ENCODE measurements around the gene PLEKHH2.
"Not testable (repeated sequence)": the region's sequence is repeated elsewhere in the genome, so short reads cannot be mapped to it uniquely, and the experiment has no call there.

Gene PLEKHH2

DNA sequence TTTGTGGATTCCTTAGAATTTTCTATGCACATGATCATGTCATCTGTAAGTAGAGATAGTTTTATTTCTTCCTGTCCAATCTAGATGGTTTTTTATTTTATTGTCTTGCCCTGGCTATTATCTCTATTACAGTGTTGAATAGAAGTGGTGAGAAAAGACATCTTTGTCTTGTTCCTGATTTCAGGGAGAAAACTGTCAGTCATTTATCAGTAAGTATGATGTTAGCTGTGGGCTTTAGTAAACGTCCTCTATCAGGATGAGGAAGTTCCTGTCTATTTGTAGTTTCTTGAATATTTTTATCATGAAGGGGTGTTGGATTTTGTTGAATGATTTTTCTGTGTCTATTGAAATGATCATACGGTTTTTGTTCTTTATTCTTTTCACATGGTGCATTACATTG is 5.3 kb downstream of the PLEKHH2 start:
- DNase-seq, result peak; percentile 72

DNA sequence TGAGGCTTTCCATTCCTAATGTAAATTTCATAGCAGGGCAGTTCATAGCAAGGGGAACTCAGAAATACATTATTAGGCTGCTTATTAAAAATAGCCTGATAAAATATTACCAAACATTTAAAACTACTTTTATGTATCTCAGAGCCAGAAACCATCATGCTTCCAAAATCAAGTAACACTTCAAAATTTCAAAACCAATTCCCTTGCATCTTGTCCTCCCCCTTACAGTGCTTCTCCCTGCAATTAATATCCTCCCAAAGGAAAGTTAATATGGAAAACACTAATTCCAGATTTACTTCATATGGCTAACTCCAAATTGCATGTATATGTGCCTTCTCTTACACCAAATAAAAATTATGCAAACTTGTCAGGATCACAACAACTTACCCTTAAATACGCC is 6.6 kb downstream of the PLEKHH2 start:
- no peak for DNase-seq

DNA sequence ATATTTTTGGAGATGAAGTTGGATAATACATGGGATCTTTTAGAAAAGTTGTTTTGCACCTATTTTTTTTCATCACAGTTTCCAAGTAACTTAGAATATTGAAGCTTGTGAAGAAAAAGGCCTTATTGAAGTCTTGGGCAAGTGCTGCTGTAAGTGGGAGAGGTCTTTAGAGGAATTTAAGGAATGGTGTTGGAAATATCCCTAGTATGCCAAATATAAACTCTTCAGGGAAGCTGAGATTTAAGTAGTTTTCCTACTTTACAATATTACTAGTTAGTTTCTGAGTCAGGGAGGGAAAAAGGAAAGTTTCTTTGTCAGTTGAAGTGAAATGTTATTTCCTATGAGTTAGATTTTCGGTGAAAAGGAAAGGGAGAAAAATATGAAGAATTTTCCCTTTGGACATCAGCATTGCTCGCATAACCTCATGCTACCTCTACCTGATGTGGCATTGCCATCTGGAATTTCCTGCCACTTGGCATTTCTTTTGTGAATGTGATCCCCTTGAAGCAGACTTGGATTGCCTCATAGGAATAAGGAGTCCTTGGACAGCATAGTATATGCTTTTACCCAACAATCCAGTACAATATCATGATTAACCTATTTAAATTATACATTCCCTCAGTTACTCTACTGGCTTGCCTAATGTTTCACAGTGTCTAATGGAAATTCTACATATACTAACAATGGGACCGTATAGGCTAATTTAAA is 12.1 kb downstream of the PLEKHH2 start:
- no peak for DNase-seq

DNA sequence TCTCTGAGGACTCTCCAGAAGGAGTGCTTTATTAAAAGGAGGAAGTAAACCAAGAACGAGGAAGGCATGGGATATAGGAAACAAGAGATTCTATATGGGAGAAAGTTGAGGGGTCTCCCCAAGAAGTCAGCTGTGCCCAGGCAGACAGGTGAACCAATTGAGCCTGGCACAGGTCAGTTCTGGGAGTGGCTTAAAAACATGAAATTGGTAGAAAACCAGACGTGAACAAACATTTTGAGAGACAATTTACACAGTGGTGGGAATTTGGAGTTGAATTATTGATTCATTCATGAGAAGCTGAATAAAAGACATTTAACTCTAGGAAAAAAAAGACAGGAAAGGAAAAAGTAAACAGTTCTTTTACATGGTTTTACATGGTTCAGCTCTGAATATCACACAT is 16.4 kb downstream of the PLEKHH2 start:
- DNase-seq, result peak; percentile 29

DNA sequence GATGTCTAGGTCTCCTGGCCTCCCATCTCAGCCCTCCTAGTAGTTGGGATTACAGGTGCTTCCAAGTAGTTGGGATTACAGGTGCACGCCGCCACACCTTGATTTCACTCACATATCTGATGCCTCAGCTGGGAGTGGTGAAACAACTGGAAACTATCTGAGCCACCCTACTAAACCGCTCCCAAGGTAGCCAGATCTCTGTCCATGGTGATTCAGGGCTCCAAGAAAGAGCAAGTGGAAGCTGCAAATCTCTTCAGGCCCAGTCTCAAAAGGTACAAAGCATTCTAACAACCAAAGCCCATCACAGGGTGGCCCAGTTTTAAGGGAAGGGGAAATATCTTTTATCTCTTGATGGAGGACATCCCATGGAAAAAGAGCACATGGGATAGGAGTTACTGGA is 20.2 kb downstream of the PLEKHH2 start:
- no peak for DNase-seq

DNA sequence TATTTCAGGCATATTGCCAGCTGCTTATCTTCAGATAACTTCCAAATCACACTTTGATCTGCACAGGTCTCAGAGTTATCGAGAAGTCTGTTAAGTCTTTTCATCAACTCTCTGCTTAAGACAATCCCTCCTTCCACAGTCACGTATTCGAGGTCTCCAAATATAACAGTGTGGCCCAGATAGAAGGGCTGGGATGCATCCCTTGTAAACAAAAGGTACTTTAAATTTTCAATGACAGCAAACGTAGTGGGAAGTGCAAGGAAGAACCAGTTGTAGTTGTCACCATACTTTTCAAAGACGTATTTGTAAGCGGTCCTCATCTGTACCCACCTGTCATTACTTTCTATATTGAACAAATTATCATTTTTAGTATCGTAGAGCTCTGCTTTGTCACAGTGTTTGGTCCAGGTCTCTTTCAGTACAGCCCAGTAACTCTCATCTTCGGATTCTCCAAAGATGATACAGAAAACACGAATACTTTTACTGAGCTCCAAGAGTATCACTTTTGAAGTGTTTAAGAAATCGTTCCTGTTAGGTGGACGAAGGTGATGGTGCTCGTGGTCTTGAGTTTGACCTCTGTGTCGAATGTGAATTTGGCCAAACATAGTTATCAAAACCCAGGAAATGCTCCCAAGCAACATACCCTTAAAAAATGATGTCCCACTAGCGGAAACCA is 38.7 kb downstream of the PLEKHH2 start:
- DNase-seq, result no peak

DNA sequence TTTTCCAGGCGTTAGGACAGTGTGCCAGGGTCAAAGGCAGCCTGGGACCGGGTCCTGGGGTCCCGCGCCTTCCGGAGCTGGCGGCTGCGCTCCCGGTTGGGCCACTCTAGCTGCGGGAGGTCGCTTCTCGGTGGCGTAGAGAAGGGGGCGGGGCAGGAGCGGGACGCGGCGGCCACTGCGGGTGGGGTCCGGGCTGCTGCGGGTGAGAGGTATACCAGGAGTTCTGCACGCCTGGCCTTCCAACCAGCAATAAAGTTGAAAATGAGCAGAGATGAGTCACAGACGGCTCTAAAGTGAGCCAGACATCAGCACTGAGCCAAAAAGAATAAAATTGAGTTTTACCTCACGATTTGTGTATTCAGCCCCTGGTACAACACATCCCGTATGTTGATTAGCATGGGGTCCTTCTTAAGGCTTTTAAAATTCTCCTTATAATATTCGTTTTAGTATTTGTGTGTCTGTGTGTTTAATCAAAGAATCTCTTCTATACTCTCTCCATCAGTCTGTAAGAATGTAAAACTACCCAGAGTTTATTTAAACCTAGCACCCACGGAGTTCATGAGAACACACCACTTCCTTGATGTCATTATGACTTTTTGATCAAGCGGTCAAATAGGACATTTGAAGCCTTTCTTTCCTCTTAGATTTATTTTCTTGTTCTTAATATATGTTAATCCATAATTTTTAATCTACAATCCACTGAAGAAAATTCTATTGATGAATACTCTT is 39.4 kb downstream of the PLEKHH2 start, which contains the start of gene C1GALT1C1L:
Gene C1GALT1C1L (minus strand): TSS at position 108 of the 729 bp plus-strand sequence. CDS start 107 bp downstream, at position 1.
- DNase-seq, result peak; percentile 59

DNA sequence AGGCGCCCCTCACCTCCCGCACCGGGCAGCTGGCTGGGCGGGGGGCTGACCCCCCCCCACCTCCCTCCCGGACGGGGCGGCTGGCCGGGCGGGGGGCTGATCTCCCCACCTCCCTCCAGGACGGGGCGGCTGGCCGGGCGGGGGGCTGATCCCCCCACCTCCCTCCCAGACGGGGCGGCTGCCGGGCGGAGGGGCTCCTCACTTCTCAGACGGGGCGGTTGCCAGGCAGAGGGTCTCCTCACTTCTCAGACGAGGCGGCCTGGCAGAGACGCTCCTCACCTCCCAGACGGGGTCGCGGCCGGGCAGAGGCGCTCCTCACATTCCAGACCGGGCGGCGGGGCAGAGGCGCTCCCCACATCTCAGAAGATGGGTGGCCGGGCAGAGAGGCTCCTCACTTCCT is 40.7 kb downstream of the PLEKHH2 start:
- not testable (repeated sequence) for DNase-seq

DNA sequence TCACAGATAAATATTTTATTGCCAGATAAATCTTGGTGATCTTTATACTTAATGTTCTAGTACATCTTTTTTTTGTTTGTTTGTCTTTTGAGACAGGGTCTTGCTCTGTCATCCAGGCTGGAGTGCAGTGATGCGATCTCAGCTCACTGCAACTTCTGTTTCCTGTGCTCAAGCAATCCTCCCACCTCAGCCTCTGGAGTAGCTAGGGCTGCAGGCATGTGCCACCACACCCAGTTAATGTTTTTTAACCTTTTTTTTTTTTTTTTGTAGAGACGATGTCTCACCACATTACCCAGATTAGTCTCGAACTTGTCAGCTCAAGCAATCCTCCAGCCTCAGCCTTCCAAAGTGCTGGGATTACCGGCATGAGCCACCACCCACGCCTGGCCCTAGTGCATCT is 48.3 kb downstream of the PLEKHH2 start:
- DNase-seq, result peak; percentile 22

DNA sequence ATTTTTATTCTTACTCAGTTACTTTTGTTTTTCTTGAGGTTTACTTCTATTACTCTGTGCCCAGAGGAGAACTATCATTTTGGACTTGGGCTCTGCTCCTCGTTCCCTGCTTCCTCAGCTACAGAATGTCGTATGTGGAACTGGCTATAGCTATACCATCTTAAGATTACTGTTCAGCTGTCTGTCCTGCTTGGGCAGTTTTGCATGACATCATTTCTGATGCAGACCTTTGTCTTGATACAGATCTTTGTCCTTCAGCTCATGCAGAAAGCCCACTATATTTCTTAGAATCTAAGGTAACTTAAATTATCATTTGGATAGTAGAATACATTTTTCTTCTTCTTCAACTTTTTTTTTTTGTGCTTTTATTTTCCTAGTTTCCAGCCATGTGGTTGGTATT is 52.9 kb downstream of the PLEKHH2 start:
- DNase-seq, result no peak

DNA sequence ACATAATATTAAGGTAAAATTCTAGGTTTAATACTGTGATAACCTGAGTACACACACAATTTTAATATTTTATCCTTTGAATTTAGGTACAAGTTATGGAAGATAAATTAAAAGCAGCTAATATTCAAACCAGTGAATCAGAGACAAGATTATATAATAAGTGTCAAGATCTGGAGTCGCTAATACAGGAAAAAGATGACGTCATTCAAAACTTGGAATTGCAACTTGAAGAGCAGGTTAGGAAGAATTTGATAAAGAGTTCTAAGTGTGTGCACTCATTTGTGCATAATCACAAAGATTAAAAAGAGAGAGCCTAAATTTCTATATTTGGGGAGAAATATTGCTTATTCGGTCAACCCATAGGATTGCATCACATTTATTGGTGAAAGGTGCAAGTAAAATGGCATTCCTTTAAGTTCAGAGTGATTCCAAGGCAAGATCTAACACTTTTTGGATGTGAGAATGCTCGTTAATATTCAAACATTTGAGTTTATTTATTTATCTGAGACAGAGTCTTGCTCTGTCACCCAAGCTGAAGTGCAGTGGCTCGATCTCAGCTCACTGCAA is 55.5 kb downstream of the PLEKHH2 start:
- no peak for DNase-seq

DNA sequence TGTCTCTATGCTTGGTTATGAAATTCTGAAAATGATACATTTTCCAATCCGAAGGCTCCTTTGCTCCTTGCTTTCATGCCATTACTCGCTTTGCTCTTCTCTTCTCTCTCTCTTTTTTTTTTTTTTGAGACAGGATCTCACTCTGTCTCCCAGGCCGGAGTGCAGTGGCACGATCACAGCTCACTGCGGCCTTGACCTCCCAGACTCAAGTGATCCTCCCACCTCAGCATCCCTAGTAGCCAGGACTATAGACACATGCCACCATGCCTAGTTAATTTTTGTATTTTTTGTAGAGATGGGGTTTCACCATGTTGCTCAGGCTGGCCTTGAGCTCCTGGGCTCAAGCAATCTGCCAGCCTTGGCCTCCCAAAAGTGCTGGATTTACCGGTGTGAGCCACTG is 61.1 kb downstream of the PLEKHH2 start:
- not testable (repeated sequence) for DNase-seq

DNA sequence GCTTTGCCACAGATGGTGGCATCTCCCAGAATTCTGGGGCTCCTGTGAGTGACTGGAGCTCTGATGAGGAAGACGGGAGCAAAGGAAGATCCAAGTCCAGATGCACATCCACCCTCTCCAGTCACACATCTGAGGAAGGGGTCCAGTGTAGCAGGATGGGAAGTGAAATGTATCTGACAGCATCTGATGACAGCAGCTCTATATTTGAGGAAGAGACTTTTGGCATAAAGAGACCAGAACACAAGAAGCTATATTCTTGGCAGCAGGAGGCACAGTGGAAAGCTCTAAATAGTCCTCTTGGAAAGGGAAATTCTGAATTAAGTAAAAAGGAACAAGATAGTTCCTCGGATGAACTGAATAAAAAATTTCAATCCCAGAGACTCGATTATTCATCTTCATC is 62.7 kb downstream of the PLEKHH2 start:
- no peak for DNase-seq

DNA sequence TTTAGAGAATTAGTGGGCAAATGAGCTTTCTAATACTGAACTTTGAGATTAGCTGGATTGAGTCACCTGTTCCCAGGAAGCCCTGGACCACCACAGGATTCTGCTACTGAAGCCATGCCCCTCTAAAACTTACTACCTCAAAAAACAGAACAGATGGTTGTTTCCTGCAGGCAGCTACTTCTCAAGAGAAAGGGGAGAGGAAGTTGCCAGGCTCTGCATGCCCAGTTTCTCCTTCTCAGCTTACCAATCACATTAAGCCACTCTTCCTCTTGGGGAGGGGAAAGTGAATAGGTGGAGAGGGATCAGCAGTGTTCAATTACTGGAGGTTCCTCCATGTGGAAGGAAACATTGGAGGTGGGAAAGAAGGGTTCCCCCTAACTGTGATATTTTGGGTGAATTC is 64.1 kb downstream of the PLEKHH2 start:
- peak; percentile 37 for DNase-seq

DNA sequence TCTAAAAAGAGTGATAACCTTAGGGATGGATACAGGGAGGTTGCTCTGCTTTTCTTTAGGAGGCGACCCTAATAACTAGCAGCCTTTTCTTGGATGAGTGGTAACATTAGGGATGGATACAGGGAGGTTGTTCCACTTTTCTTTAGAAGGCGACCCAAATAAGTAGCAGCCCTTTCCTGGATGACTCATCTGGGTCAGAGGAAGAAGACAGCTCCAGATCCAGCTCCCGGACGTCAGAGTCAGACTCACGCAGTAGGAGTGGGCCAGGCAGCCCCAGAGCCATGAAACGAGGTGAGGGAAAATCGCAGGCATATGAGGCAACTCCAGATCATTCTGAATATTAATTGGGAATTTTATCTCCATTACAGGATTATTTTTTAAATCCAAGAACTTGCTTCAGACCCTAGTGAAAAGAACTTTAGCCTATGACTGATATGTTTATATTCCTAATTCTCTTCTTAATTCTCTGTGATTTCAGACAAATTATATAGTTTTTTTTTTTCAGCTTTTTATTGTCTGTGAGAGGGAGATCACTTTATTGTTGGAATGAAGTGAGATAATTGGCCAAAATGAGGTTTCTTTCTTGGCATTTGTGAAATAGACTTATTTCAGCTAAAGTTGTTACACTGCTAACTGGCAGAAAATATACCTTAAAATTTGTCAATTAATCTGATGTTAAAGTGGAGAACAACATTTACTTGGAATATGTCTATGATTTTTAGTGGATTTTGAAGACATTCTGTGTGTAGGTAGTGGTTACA is 70.4 kb downstream of the PLEKHH2 start:
- no peak for DNase-seq

DNA sequence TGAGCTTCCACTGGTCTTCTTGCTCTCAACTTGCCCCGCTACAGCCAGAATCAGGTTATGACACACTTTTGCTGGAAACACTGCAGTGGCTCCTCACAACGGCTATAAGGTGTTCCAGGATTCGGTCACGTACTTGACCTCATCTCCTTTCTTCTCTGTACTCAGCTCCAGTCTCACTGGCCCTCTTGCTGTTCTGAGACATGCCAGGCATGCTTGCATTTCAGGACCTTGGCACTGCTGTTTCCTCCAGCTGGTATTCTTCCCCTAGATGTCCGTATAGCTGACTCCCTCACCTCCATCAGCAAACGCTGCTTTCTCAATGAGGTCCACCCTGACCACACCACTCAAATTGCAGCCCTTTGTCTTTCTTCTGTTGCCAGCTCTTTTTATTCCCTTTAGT is 71.1 kb downstream of the PLEKHH2 start:
- DNase-seq, result no peak

DNA sequence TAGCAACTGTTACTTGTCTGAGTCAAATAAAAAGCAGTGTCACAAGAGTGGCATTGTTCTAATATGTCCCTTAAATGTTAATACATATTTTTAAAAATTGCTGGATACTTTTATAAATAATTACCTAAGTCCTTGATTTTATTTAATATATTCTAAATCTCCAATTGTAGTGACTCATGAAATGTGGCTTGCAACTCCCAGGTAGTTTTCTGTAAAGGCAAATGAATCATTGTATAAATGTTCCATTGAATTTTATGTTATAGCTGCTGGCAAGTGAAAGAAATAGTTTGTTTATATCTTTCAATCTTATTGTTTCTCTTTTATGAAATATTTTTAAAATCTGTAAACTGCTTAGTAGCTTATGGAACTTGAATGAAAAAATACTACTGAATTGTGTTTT is 71.8 kb downstream of the PLEKHH2 start:
- no peak for DNase-seq

DNA sequence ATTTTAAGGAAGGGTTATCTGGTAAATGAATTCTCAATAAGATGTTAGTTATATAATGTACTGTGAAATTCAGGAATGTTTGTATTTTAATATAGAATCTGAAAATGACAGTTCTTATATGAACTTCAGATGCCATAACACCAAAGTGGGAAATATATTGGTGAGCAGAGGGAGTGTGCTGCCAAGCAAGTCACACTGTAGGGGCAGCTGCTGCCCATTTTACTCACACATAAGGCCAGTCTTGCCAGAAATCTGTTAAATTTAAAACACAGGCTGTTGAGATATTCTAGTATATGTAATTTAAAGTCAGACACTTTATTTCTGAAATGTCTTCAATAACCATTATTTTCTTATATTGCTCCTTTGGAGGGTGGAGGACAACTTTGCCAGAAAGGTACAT is 73.8 kb downstream of the PLEKHH2 start:
- DNase-seq, result no peak

DNA sequence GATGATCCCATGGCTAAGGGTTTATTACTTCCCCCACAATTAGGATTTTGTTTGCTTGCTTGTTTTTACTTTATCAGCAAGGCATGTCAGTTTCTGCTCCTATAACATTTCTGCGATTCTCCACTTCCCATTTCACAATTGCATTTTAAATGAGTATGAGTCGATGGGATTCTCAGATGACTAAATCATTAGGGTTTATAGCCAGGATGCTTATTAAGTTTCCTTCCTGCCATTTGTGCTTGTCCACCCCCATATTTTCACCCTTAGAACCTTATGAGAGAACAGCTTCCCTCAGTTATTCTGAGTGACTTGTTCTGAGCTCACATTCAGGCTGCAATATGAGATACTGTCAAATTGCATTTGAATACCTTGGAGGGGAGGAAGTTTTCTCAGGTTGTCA is 77.1 kb downstream of the PLEKHH2 start:
- peak; percentile 18 for DNase-seq

DNA sequence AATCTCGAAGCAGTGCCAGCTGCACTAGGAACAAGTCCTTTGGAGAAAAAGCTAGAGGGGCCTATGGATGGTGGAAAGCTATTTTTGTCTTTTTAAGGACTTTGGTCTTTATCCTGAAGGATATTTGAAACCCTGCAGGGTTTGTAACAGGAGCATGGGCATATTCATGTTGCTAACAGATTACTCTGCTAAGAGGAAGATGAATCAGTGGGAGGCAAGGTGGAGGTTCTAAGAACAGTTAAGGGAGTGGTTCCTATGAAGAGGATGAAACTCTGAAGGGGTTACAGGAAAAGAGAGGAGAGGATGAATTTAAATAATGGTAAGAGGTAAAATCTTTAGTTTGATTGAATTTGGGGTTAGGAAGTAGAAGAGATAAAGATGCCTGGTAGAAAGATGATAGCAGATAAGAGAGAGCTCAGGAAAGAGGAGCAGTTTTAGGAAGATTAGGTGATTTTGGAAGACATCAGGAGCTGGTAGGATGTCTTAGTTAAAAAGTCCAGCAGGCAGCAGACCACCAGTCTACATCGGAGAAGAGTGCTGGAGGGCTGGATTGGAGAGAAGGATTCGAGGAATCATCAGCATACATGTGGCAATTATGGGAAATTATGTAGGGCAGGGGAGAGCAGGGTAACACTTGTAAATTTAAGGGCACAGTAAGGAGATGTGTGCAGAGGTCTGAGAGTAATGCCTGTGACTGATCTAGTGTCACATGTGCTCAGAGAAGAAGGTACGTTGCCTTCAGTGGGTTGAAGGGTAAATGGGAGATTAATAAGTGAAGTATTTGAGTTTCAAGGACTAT is 78.4 kb downstream of the PLEKHH2 start:
- DNase-seq, result peak; percentile 13

DNA sequence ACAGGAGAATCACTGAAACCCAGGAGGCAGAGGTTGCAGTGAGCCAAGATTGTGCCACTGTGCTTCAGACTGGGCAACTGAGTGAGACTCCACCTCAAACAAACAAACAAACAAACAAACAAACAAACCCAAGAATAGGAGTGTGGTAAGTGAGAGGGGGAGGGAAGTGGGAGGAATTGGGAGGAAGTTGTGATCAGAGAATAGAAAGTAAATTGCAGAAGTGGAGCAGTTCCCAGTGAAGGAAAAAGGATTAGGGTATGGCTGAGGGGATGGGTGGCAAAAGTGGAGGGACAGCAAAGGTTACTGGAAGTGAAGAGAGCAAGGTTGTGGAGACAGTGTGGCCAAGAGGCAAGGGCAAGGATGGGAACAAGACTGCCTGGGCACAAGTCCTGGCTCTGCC is 80.3 kb downstream of the PLEKHH2 start:
- no peak for DNase-seq

DNA sequence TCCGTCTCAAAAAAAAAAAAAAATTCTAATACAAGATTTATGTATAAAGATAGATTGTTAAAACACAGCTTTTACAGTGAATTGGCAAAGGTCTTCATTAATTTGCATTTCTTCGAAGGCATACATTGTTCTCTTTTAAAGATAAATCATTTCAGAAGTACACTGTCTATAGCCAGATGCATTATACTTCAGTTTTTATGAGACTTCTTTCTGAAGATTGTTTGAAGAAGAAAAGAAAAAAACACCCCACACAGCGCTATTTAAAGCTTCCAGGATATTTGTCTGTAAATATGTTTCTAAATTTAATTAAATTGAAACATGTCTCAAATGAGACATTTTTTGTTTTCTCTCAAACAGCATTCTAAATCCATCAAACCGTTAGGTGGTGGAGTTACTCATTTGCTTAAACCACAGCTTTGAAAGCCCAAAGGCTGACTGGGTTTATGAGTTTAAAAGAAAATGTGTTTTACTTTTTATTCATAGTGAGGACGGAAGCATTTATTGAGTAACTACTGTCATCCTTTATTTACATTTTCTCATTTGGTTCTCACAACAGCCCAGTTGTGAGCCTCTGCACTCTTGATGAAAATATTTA is 81.6 kb downstream of the PLEKHH2 start:
- no peak for DNase-seq
